HPDE6-E6E7 (cell line): ENCODE measurements around the gene EMILIN1.
"Not testable (repeated sequence)": the region's sequence is repeated elsewhere in the genome, so short reads cannot be mapped to it uniquely, and the experiment has no call there.

Source experiments
- DNase-seq: peaks from one replicate; pipeline ENCODE4 v3.0.0; 2011; ENCODE audit warnings: missing footprints; ENCODE audit errors: extremely low spot score

The EMILIN1 gene

GRCh38 chr2:27053776-27054175, 24.6 kb upstream of the EMILIN1 start:
- DNase-seq: no peak

- DNase-seq: no peak
These were observed 23.7 kb upstream of the EMILIN1 start for GRCh38 chr2:27054721-27055120.

- no peak for DNase-seq
These were observed 21.2 kb upstream of the EMILIN1 start for GRCh38 chr2:27057184-27057583.

- DNase-seq: no peak
These were observed 20.2 kb upstream of the EMILIN1 start for GRCh38 chr2:27058210-27058609.

- DNase-seq: no peak
These were observed 19.1 kb upstream of the EMILIN1 start for GRCh38 chr2:27059141-27059820.

GRCh38 chr2:27060323-27060722, 18.1 kb upstream of the EMILIN1 start:
- DNase-seq: no peak

GRCh38 chr2:27065128-27065527, 13.3 kb upstream of the EMILIN1 start:
- DNase-seq: no peak

- no peak for DNase-seq
These were observed 11.0 kb upstream of the EMILIN1 start for GRCh38 chr2:27067385-27067784.

GRCh38 chr2:27069436-27069835, 9.0 kb upstream of the EMILIN1 start:
- DNase-seq: no peak

- DNase-seq: no peak
These were observed 8.3 kb upstream of the EMILIN1 start for GRCh38 chr2:27069961-27070618.

GRCh38 chr2:27070653-27071276, 7.7 kb upstream of the EMILIN1 start:
- no peak for DNase-seq

- peak; percentile 93 for DNase-seq
These were observed 7.0 kb upstream of the EMILIN1 start, which contains the start of gene OST4 for GRCh38 chr2:27071277-27071989. OST4 (minus strand) TSS chr2:27071654.

- no peak for DNase-seq
These were observed 6.2 kb upstream of the EMILIN1 start for GRCh38 chr2:27071990-27072830.

- DNase-seq: no peak
These were observed 5.5 kb upstream of the EMILIN1 start for GRCh38 chr2:27072920-27073319.

GRCh38 chr2:27073782-27074181, 4.6 kb upstream of the EMILIN1 start:
- no peak for DNase-seq

GRCh38 chr2:27074738-27075565, 3.5 kb upstream of the EMILIN1 start:
- no peak for DNase-seq

GRCh38 chr2:27075566-27075871, 2.9 kb upstream of the EMILIN1 start:
- not testable (repeated sequence) for DNase-seq

- no peak for DNase-seq
These were observed 2.1 kb upstream of the EMILIN1 start for GRCh38 chr2:27076323-27076722.

GRCh38 chr2:27077231-27077630, 1.2 kb upstream of the EMILIN1 start:
- no peak for DNase-seq

- DNase-seq: no peak
These were observed 1.1 kb downstream of the EMILIN1 start for GRCh38 chr2:27079233-27080139.
